GM12801 (cell line): ENCODE results near the gene GSTM4.

Experiments used
- CTCF ChIP-seq: IDR thresholded peaks from one replicate; pipeline ENCODE4 v1.5.1; 2011; ENCODE audit warnings: control low read depth; ENCODE audit not compliant: insufficient read length; ENCODE audit errors: extremely low read depth

Gene GSTM4

GRCh38 chr1:109636201-109636952, 19.5 kb upstream of the GSTM4 start:
- TF ChIP-seq CTCF: no peak

- TF ChIP-seq CTCF: no peak
These were observed 18.5 kb upstream of the GSTM4 start for GRCh38 chr1:109637446-109637845.

GRCh38 chr1:109639063-109639840, 16.6 kb upstream of the GSTM4 start:
- TF ChIP-seq CTCF: no peak

- no peak for TF ChIP-seq CTCF
These were observed 16.1 kb upstream of the GSTM4 start for GRCh38 chr1:109639841-109640184.

GRCh38 chr1:109640285-109640865, 15.5 kb upstream of the GSTM4 start:
- TF ChIP-seq CTCF: no peak

GRCh38 chr1:109641078-109641740, 14.7 kb upstream of the GSTM4 start:
- TF ChIP-seq CTCF: no peak

- no peak for TF ChIP-seq CTCF
These were observed 14.0 kb upstream of the GSTM4 start for GRCh38 chr1:109641861-109642260.
